Upper lobe of left lung (tissue), 4 donors: ENCODE results near the gene PRIMPOL.

Experiments used
- CTCF ChIP-seq, 6 experiments: fragments of 450-650 bp in 4 of 6; fragments of 200-600 bp in 2 of 6; sonication (generic) in 2 of 6; IDR thresholded peaks; one replicate each; pipeline ENCODE4 v1.5.1; 2016 to 2019; ENCODE audit warnings: antibody characterized with exemption in 6 of 6
- POLR2A ChIP-seq, 4 donors: fragments of 450-650 bp; IDR thresholded peaks; one replicate each; pipeline ENCODE4 v1.5.1; 2016 to 2017; ENCODE audit warnings: antibody characterized with exemption in 4 of 4, mild to moderate bottlenecking in 2 of 4

- no peak for TF ChIP-seq CTCF (IDR thresholded peaks at IDR 0.05)
- no peak for TF ChIP-seq POLR2A (IDR thresholded peaks at IDR 0.05)
Observed at GRCh38 chr4:184662236-184662635, 12.7 kb downstream of the PRIMPOL start.
